GM12878 (cell line): ENCODE results near the gene PTPRQ. TPM values are rescaled to one million over a fixed set of nuclear protein-coding genes. Genes with fewer than 3 reads are reported as not detected.

ENCODE experiments used
- ATF2 ChIP-seq: IDR thresholded peaks from 2 replicates; pipeline ENCODE4 v1.6.1; 2012; ENCODE audit warnings: low read length, inconsistent platforms
- BCL11A ChIP-seq: IDR thresholded peaks from 2 replicates; pipeline ENCODE4 v1.6.1; 2011; ENCODE audit warnings: low read depth, low read length
- CBX3 ChIP-seq: fragments of 200-600 bp; sonication (generic); IDR thresholded peaks from 2 replicates; pipeline ENCODE4 v1.6.1; 2016; ENCODE audit warnings: low read depth, borderline replicate concordance
- JUNB ChIP-seq: IDR thresholded peaks from 2 replicates; pipeline ENCODE4 v1.6.1; 2016; ENCODE audit warnings: antibody characterized with exemption, mild to moderate bottlenecking
- MEF2A ChIP-seq: IDR thresholded peaks from 2 replicates; pipeline ENCODE4 v1.6.1; 2011; ENCODE audit warnings: low read depth, mild to moderate bottlenecking, low read length, moderate library complexity; ENCODE audit not compliant: insufficient read depth
- MTA2 ChIP-seq: fragments of 450-650 bp; IDR thresholded peaks from 2 replicates; pipeline ENCODE4 v1.6.1; 2016; ENCODE audit warnings: low read depth, mild to moderate bottlenecking, moderate library complexity
- NFIC ChIP-seq: IDR thresholded peaks from 2 replicates; pipeline ENCODE4 v1.6.1; 2012; ENCODE audit warnings: low read depth, mild to moderate bottlenecking, inconsistent platforms, low read length, moderate library complexity
- PAX5 ChIP-seq: IDR thresholded peaks from 2 replicates; pipeline ENCODE4 v1.6.1; 2011; ENCODE audit warnings: low read depth, low read length, borderline replicate concordance
- PBX3 ChIP-seq: IDR thresholded peaks from 2 replicates; pipeline ENCODE4 v1.6.1; 2011; ENCODE audit warnings: mild to moderate bottlenecking, low read depth, low read length, moderate library complexity; ENCODE audit not compliant: insufficient replicate concordance
- RUNX3 ChIP-seq: IDR thresholded peaks from 2 replicates; pipeline ENCODE4 v1.6.1; 2012; ENCODE audit warnings: low read length, inconsistent platforms
- SPI1 ChIP-seq: IDR thresholded peaks from 2 replicates; pipeline ENCODE4 v1.6.1; 2011; ENCODE audit warnings: low read depth, mild to moderate bottlenecking, low read length, moderate library complexity, borderline replicate concordance; ENCODE audit not compliant: insufficient read depth
- YBX1 ChIP-seq: fragments of 450-650 bp; IDR thresholded peaks from 2 replicates; pipeline ENCODE4 v1.6.1; 2016; ENCODE audit warnings: antibody characterized with exemption
- polyA plus RNA-seq, 11 experiments: library from polyadenylated mRNA; depleted of rRNA in 4 of 11; unstranded in 6 of 11; stranded (reverse) in 5 of 11; fragments of >200 nt; fragmentation: Nextera tagmentation in 4 of 11; fragmentation: Illumina TruSeq in 1 of 11; extraction: Ambion mirVana in 4 of 11; extraction: Trizol in 1 of 11; gene quantifications; 1 replicate in 1 of 11; 2 replicates in 10 of 11; pipeline versions ENCODE4 v1.2.1 to v1.2.3, GENCODE V29; 2011 to 2016; ENCODE audit warnings: inconsistent platforms in 2 of 11, missing spikeins in 2 of 11, low read depth in 1 of 11
- total RNA-seq, 4 experiments: library from RNA; depleted of rRNA in 3 of 4; stranded (reverse); fragments of >200 nt in 3 of 4; fragmentation: Illumina TruSeq in 1 of 4; extraction: Trizol in 1 of 4; gene quantifications; 2 replicates each; pipeline versions ENCODE4 v1.2.1 to v1.2.3, GENCODE V29; 2013 to 2021

PTPRQ gene
- total and polyA plus RNA-seq, 10 of the 15 experiments (the other 5 are each of a cell fraction or from before 2014, with no cell fraction given): 0.01 TPM; not detected in 9

- TF ChIP-seq BCL11A (peak; percentile 46; the same call in 1 of the 2 replicates), CBX3 (no peak), MEF2A (peak; percentile 5; the same call in 1 of the 2 replicates), MTA2 (peak; percentile 29; the same call in 1 of the 2 replicates), RUNX3 (peak; percentile 80), JUNB (peak; percentile 51), SPI1 (peak; percentile 67; the same call in 1 of the 2 replicates), PAX5 (peak; percentile 50; the same call in 1 of the 2 replicates), YBX1 (no peak), ATF2 (peak; percentile 38; the same call in 1 of the 2 replicates), NFIC (peak; percentile 80), PBX3 (no peak)
Measured at GRCh38 chr12:80702889-80703805, 259.1 kb downstream of the PTPRQ start (continued).
